ENCODE data around the gene RAD51B.

- TF ChIP-seq CTCF (IDR thresholded peaks at IDR 0.05) (no peak), EP300 (IDR thresholded peaks at IDR 0.05) (no peak), POLR2A (IDR thresholded peaks at IDR 0.05) (no peak)
Observed at GRCh38 chr14:68271913-68272391, 452.4 kb downstream of the RAD51B start.

Measured in tibial nerve (tissue), 4 donors.